CD8-positive, alpha-beta memory T cell (primary cell): ENCODE data around the gene MT1HL1. TPM values are rescaled to one million over a fixed set of nuclear protein-coding genes. Genes with fewer than 3 reads are reported as not detected.
"Not testable (repeated sequence)": the region's sequence is repeated elsewhere in the genome, so short reads cannot be mapped to it uniquely, and the experiment has no call there.

ENCODE experiments used
- CTCF ChIA-PET: fragments of 350-600 bp; sonication (Branson Sonifier 250); formaldehyde crosslinking; loops from one replicate; lab custom pipeline; 2021; ENCODE audit warnings: antibody characterized with exemption; lab: Charles Lee
- POLR2A ChIA-PET: fragments of 350-600 bp; sonication (Branson Sonifier 250); formaldehyde crosslinking; loops from one replicate; lab custom pipeline; 2021; ENCODE audit warnings: antibody characterized with exemption; lab: Charles Lee
- DNase-seq, 5 donors: peaks; one replicate each; pipeline versions ENCODE4 v3.0.0 to v3.0.0-alpha.2; 2020 to 2022; ENCODE audit warnings: mixed read lengths in 1 of 5
- H3K27ac ChIP-seq: one replicate; pipeline ENCODE4 v1.7.0; 2013; ENCODE audit warnings: low read depth, mild to moderate bottlenecking, low read length, moderate library complexity
- H3K27me3 ChIP-seq: 2 replicates; pipeline ENCODE4 v1.7.0; 2013; ENCODE audit warnings: low read length, mild to moderate bottlenecking; ENCODE audit not compliant: insufficient read depth, poor library complexity, severe bottlenecking
- H3K36me3 ChIP-seq: 2 replicates; pipeline ENCODE4 v1.7.0; 2013; ENCODE audit warnings: mild to moderate bottlenecking, low read length, moderate library complexity; ENCODE audit not compliant: insufficient read depth
- H3K4me1 ChIP-seq: 2 replicates; pipeline ENCODE4 v1.7.0; 2013; ENCODE audit warnings: mild to moderate bottlenecking, low read length, moderate library complexity; ENCODE audit not compliant: insufficient read depth
- H3K4me3 ChIP-seq: 2 replicates; pipeline ENCODE4 v1.7.0; 2013; ENCODE audit warnings: mild to moderate bottlenecking, low read length
- H3K9me3 ChIP-seq: 2 replicates; pipeline ENCODE4 v1.7.0; 2013; ENCODE audit warnings: mild to moderate bottlenecking, low read length
- H3K27ac Mint-ChIP-seq, 8 donors: one replicate each; pipeline ENCODE4 v1.8.0; 2020 to 2021; ENCODE audit warnings: mixed read lengths in 8 of 8, mild to moderate bottlenecking in 6 of 8, inconsistent platforms in 3 of 8, moderate library complexity in 3 of 8
- H3K27me3 Mint-ChIP-seq, 2 donors: one replicate each; pipeline ENCODE4 v1.8.0; 2020 to 2021; ENCODE audit warnings: mixed read lengths in 2 of 2, mild to moderate bottlenecking in 1 of 2, moderate library complexity in 1 of 2
- H3K36me3 Mint-ChIP-seq, 3 donors: one replicate each; pipeline ENCODE4 v1.8.0; 2020 to 2021; ENCODE audit warnings: mixed read lengths in 3 of 3, inconsistent platforms in 1 of 3, mild to moderate bottlenecking in 1 of 3
- H3K4me1 Mint-ChIP-seq, 3 donors: one replicate each; pipeline ENCODE4 v1.8.0; 2020 to 2021; ENCODE audit warnings: mixed read lengths in 3 of 3, inconsistent platforms in 1 of 3, mild to moderate bottlenecking in 1 of 3
- H3K4me3 Mint-ChIP-seq, 7 donors: one replicate each; pipeline ENCODE4 v1.8.0; 2020 to 2021; ENCODE audit warnings: mixed read lengths in 7 of 7, mild to moderate bottlenecking in 6 of 7, moderate library complexity in 4 of 7, inconsistent platforms in 2 of 7
- H3K9me3 Mint-ChIP-seq, 5 donors: one replicate each; pipeline ENCODE4 v1.8.0; 2020 to 2022; ENCODE audit warnings: mixed read lengths in 5 of 5, mild to moderate bottlenecking in 3 of 5, moderate library complexity in 2 of 5, inconsistent platforms in 1 of 5
- polyA plus RNA-seq: library from polyadenylated mRNA; unstranded; fragments of 300-500 nt; fragmentation: Illumina TruSeq; gene quantifications from one replicate; pipeline ENCODE4 v1.2.3, GENCODE V29; 2021
- total RNA-seq, 2 experiments: library from RNA; stranded (reverse); gene quantifications; one replicate each; pipeline ENCODE4 v1.2.3, GENCODE V29; 2021

MT1HL1 gene
- total and polyA plus RNA-seq, 3 experiments from 2014 or later, result not detected

- Histone ChIP-seq H3K27me3 (no peaks in the 10 kb centered on the region), H3K4me1 (no peaks in the 10 kb centered on the region), H3K27ac (no peak overlapping the region), H3K36me3 (no peaks in the 10 kb centered on the region), H3K9me3 (no peaks in the 10 kb centered on the region), H3K4me3 (no peak overlapping the region)
- Mint-ChIP-seq H3K27ac (peak overlapping the region in 1 of 8 donors; percentile 11), H3K4me1 (no peaks in the 10 kb centered on the region), H3K27me3 (peaks cover 3% of the 10 kb centered on the region in 2 donors), H3K4me3 (no peak overlapping the region), H3K36me3 (no peaks in the 10 kb centered on the region), H3K9me3 (peaks cover 0 to 2% (median 0%) of the 10 kb centered on the region in 5 donors)
- ChIA-PET CTCF (no interaction called here), POLR2A (no interaction called here)
- DNase-seq, result no peak
Measured at GRCh38 chr1:236982380-236982779, 21.9 kb downstream of the MT1HL1 start.

DNA sequence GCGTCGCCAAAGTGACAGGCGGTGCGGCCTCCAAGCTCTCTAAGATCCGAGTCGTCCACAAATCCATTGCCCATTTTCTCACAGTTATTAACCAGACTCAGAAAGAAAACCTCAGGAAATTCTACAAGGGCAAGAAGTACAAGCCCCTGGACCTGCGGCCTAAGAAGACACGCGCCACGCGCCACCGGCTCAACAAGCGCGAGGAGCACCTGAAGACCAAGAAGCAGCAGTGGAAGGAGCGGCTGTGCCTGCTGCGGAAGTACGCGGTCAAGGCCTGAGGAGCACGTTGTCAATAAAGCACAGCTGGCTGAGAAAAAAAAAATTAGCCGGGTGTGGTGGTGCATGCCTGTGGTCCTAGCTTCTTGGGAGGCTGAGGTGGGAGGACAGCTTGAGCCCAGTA lies 22.8 kb downstream of the MT1HL1 start:
- H3K4me1 Mint-ChIP-seq, CTCF ChIA-PET, H3K4me3 ChIP-seq, H3K36me3 ChIP-seq, H3K4me1 ChIP-seq, H3K9me3 ChIP-seq, DNase-seq, H3K36me3 Mint-ChIP-seq, H3K27ac Mint-ChIP-seq, POLR2A ChIA-PET, H3K9me3 Mint-ChIP-seq, H3K27ac ChIP-seq, H3K4me3 Mint-ChIP-seq, H3K27me3 Mint-ChIP-seq, H3K27me3 ChIP-seq: not testable (repeated sequence)

DNA sequence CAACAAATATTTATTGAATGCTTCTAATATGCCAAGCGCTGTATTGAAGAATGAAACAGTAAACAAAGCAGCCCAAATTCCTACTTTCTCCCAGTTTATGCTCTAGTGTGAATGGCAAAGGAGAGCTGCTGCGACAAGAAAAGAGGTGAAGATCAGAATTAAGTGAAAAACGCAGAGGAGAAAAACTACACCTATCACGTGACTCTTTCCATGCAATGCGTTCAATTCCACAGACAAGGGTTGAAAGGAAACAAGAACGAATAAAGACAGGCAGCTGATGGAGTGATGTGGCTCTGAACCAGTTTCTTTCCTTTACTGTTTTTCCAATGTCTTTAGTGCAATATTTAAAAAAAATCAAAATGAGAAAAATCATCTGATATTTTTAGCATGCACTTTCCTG lies 23.6 kb downstream of the MT1HL1 start:
- Histone ChIP-seq H3K36me3 (no peaks in the 10 kb centered on the region), H3K27me3 (no peaks in the 10 kb centered on the region), H3K4me3 (no peak overlapping the region), H3K4me1 (no peaks in the 10 kb centered on the region), H3K27ac (no peak overlapping the region), H3K9me3 (no peaks in the 10 kb centered on the region)
- Mint-ChIP-seq H3K27ac (no peak overlapping the region), H3K36me3 (no peaks in the 10 kb centered on the region), H3K4me1 (no peaks in the 10 kb centered on the region), H3K27me3 (peaks cover 4% of the 10 kb centered on the region in 2 donors), H3K9me3 (no peaks in the 10 kb centered on the region), H3K4me3 (no peak overlapping the region)
- CTCF ChIA-PET, result no interaction called here
- POLR2A ChIA-PET, result no interaction called here
- no peak for DNase-seq

DNA sequence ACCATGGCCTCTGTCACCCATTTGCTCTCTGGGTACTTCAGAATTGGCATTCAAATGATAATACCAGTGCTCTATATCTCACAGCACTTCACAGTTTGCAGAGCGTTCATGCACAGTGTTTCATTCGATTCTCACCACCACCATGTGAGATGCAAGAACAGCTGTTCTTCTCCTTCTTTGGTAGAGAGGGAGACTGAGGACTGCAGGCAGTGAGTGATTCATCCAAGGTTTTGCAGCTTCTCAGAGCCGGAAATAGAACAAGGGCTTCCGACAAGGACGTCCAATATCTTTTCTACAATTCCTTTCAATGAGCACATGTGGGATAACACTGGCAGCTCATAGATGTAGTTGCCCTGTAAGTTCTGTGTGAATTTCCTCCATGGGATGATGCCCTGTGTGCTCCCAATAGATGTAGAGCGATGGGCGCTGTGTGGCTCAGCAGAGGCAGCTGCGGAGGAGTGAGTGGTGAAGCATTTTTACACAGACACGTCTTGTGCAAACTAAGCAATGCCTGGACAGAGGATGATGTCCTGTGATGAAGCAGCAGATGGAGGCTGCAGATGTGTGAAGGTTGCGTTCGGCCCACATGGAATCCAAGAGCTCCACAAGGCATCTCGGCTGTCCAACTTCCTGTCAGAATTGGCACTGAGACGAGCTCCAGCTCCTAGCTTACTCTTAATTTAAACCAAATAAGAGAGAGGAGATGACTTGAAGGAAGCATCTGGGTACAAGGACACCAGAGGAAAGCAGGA lies 24.9 kb downstream of the MT1HL1 start:
- Histone ChIP-seq H3K4me1 (no peaks in the 10 kb centered on the region), H3K27me3 (no peaks in the 10 kb centered on the region), H3K9me3 (no peaks in the 10 kb centered on the region), H3K36me3 (no peaks in the 10 kb centered on the region), H3K27ac (no peak overlapping the region), H3K4me3 (no peak overlapping the region)
- no peaks in the 10 kb centered on the region for H3K4me1 Mint-ChIP-seq
- DNase-seq, result no peak
- H3K27me3 Mint-ChIP-seq, result peaks cover 4 to 12% of the 10 kb centered on the region in 2 donors
- no peak overlapping the region for H3K27ac Mint-ChIP-seq
- H3K9me3 Mint-ChIP-seq, result no peaks in the 10 kb centered on the region
- ChIA-PET POLR2A (no interaction called here), CTCF (no interaction called here)
- H3K4me3 Mint-ChIP-seq, result no peak overlapping the region
- no peaks in the 10 kb centered on the region for H3K36me3 Mint-ChIP-seq

GRCh38 chr1:236978740-236979139 lies 25.5 kb downstream of the MT1HL1 start:
- Mint-ChIP-seq H3K4me1 (no peaks in the 10 kb centered on the region), H3K36me3 (no peaks in the 10 kb centered on the region)
- POLR2A ChIA-PET, result no interaction called here

GRCh38 chr1:236975461-236975860 lies 28.8 kb downstream of the MT1HL1 start:
- ChIA-PET CTCF (no interaction called here), POLR2A (no interaction called here)
- Histone ChIP-seq H3K36me3 (no peaks in the 10 kb centered on the region), H3K27ac (no peak overlapping the region), H3K4me3 (no peak overlapping the region), H3K9me3 (no peaks in the 10 kb centered on the region), H3K4me1 (no peaks in the 10 kb centered on the region), H3K27me3 (no peaks in the 10 kb centered on the region)
- H3K36me3 Mint-ChIP-seq, result no peaks in the 10 kb centered on the region
- no peaks in the 10 kb centered on the region for H3K9me3 Mint-ChIP-seq
- no peak for DNase-seq
- peaks cover 3 to 29% of the 10 kb centered on the region in 2 donors for H3K27me3 Mint-ChIP-seq
- H3K4me1 Mint-ChIP-seq, result no peaks in the 10 kb centered on the region
- no peak overlapping the region for H3K4me3 Mint-ChIP-seq
- no peak overlapping the region for H3K27ac Mint-ChIP-seq

More at GRCh38 chr1:236978740-236979139, 25.5 kb downstream of the MT1HL1 start:
- H3K9me3 ChIP-seq, result no peaks in the 10 kb centered on the region
- no peak overlapping the region for H3K27ac ChIP-seq
- no peak for DNase-seq
- Mint-ChIP-seq H3K9me3 (no peaks in the 10 kb centered on the region), H3K4me3 (no peak overlapping the region), H3K27ac (no peak overlapping the region), H3K27me3 (peaks cover 4 to 17% of the 10 kb centered on the region in 2 donors)
- CTCF ChIA-PET, result no interaction called here
- H3K36me3 ChIP-seq, result no peaks in the 10 kb centered on the region
- no peak overlapping the region for H3K4me3 ChIP-seq
- no peaks in the 10 kb centered on the region for H3K27me3 ChIP-seq
- no peaks in the 10 kb centered on the region for H3K4me1 ChIP-seq

DNA sequence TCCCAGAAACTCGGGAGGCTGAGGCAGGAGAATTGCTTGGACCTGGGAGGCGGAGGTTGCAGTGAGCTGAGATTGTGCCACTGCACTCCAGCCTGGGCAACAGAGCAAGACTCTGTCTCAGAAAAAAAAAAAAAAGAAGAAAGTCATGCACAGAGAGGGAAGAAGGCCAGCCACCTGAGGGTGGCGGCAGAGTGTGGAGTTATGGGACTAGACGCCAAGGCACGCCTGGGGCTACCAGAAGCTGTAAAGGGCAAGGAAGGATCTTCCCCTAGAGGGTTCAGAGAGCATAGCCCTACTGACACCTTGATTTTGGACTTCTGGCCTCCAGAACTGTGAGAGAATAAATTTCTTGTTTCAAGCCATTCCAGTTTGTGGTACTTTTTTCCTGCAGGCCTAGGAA lies 30.2 kb downstream of the MT1HL1 start:
- CTCF ChIA-PET, POLR2A ChIA-PET, H3K27ac Mint-ChIP-seq, H3K9me3 ChIP-seq, H3K4me1 ChIP-seq, H3K36me3 ChIP-seq, H3K4me1 Mint-ChIP-seq, H3K27me3 ChIP-seq, H3K27ac ChIP-seq, H3K4me3 ChIP-seq, DNase-seq, H3K36me3 Mint-ChIP-seq, H3K9me3 Mint-ChIP-seq, H3K4me3 Mint-ChIP-seq: not testable (repeated sequence)
- H3K27me3 Mint-ChIP-seq, result peaks cover 6 to 32% of the 10 kb centered on the region in 2 donors

DNA sequence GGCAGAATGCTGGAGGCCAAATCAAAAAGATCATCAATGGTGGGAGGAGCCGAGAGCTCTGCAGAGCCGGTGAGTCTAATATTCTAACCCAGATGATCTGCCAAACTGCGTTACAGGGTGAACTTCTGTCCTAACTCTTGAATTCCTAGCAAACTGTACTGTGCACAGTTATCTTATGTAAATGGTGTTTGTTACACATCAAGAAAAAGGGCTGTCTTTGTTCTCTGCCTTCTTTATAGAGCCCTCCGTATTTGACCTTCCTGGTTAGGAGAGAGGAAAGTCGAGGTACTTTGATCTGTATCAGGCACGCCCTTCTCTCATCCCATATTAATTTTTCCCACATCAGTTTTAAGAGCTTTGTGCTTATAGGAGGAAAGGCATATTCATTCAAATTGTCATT lies 37.6 kb downstream of the MT1HL1 start:
- H3K27me3 Mint-ChIP-seq, result peaks cover 16 to 24% of the 10 kb centered on the region in 2 donors
- H3K27ac ChIP-seq, result no peak overlapping the region
- peaks cover 0 to 2% (median under 1%) of the 10 kb centered on the region in 5 donors for H3K9me3 Mint-ChIP-seq
- H3K4me1 ChIP-seq, result no peaks in the 10 kb centered on the region
- H3K36me3 Mint-ChIP-seq, result no peaks in the 10 kb centered on the region
- H3K4me1 Mint-ChIP-seq, result no peaks in the 10 kb centered on the region
- no peak for DNase-seq
- no peaks in the 10 kb centered on the region for H3K9me3 ChIP-seq
- H3K27me3 ChIP-seq, result no peaks in the 10 kb centered on the region
- ChIA-PET POLR2A (no interaction called here), CTCF (no interaction called here)
- no peak overlapping the region for H3K4me3 ChIP-seq
- H3K4me3 Mint-ChIP-seq, result no peak overlapping the region
- H3K27ac Mint-ChIP-seq, result no peak overlapping the region
- H3K36me3 ChIP-seq, result no peaks in the 10 kb centered on the region
